Nephron progenitor cell (in vitro differentiated cells): ENCODE measurements around the gene EDN1.

Experiments
- DNase-seq: peaks from one replicate; pipeline ENCODE4 v3.0.0; 2021
- H3K27ac Mint-ChIP-seq: 2 replicates; pipeline ENCODE4 v1.8.0; 2021; ENCODE audit warnings: mild to moderate bottlenecking, moderate library complexity, mixed read lengths
- H3K27me3 Mint-ChIP-seq: 2 replicates; pipeline ENCODE4 v1.8.0; 2021; ENCODE audit warnings: mild to moderate bottlenecking, low read depth, mixed read lengths; ENCODE audit not compliant: poor library complexity
- H3K36me3 Mint-ChIP-seq: 2 replicates; pipeline ENCODE4 v1.8.0; 2021; ENCODE audit warnings: low read depth, mixed read lengths
- H3K4me1 Mint-ChIP-seq: 2 replicates; pipeline ENCODE4 v1.8.0; 2021; ENCODE audit warnings: mixed read lengths
- H3K4me3 Mint-ChIP-seq: 2 replicates; pipeline ENCODE4 v1.8.0; 2021; ENCODE audit warnings: mild to moderate bottlenecking, moderate library complexity, mixed read lengths
- H3K9me3 Mint-ChIP-seq: 2 replicates; pipeline ENCODE4 v1.8.0; 2021; ENCODE audit warnings: mild to moderate bottlenecking, moderate library complexity, mixed read lengths
- CTCF ChIP-seq: fragments of 200-600 bp; sonication (generic); IDR thresholded peaks from 2 replicates; pipeline ENCODE4 v1.5.0; 2021; ENCODE audit warnings: antibody characterized with exemption

EDN1 gene

GRCh38 chr6:12289933-12290820 lies at the start of gene EDN1:
EDN1 (plus strand) TSS chr6:12290361; CDS start chr6:12290630, 269 bp downstream.
- peak; percentile 81 for DNase-seq
- TF ChIP-seq CTCF: peak; percentile 37
- H3K4me1 Mint-ChIP-seq: peaks cover 34% of the 10 kb centered on the region
- peaks cover 48% of the 10 kb centered on the region for H3K27me3 Mint-ChIP-seq
- H3K27ac Mint-ChIP-seq: no peak within 1 kb of the TSS
- H3K9me3 Mint-ChIP-seq: no peaks in the 10 kb centered on the region
- no peaks in the 10 kb centered on the region for H3K36me3 Mint-ChIP-seq
- H3K4me3 Mint-ChIP-seq: peak within 1 kb of the TSS; percentile 89

GRCh38 chr6:12241493-12242175 lies 48.5 kb upstream of the EDN1 start:
- H3K9me3 Mint-ChIP-seq: no peaks in the 10 kb centered on the region
- H3K27ac Mint-ChIP-seq: no peak overlapping the region
- H3K4me1 Mint-ChIP-seq: peaks cover 10% of the 10 kb centered on the region
- no peaks in the 10 kb centered on the region for H3K36me3 Mint-ChIP-seq
- peaks cover 2% of the 10 kb centered on the region for H3K27me3 Mint-ChIP-seq
- TF ChIP-seq CTCF: no peak
- DNase-seq: no peak
- H3K4me3 Mint-ChIP-seq: no peak overlapping the region

- no peaks in the 10 kb centered on the region for H3K9me3 Mint-ChIP-seq
- no peak for DNase-seq
- peaks cover 10% of the 10 kb centered on the region for H3K4me1 Mint-ChIP-seq
- peaks cover 2% of the 10 kb centered on the region for H3K27me3 Mint-ChIP-seq
- no peaks in the 10 kb centered on the region for H3K36me3 Mint-ChIP-seq
- H3K27ac Mint-ChIP-seq: no peak overlapping the region
- H3K4me3 Mint-ChIP-seq: no peak overlapping the region
- no peak for TF ChIP-seq CTCF
Observed at GRCh38 chr6:12243169-12243568, 47.0 kb upstream of the EDN1 start.

- TF ChIP-seq CTCF: no peak
- H3K36me3 Mint-ChIP-seq: no peaks in the 10 kb centered on the region
- H3K27ac Mint-ChIP-seq: peak overlapping the region; percentile 55
Observed at GRCh38 chr6:12245360-12245759, 44.8 kb upstream of the EDN1 start.

GRCh38 chr6:12245763-12246718 lies 44.1 kb upstream of the EDN1 start:
- peak overlapping the region; percentile 55 for H3K27ac Mint-ChIP-seq
- no peak overlapping the region for H3K4me3 Mint-ChIP-seq
- DNase-seq: no peak
- H3K27me3 Mint-ChIP-seq: peaks cover 9% of the 10 kb centered on the region
- TF ChIP-seq CTCF: no peak
- H3K4me1 Mint-ChIP-seq: peaks cover 10% of the 10 kb centered on the region
- no peaks in the 10 kb centered on the region for H3K36me3 Mint-ChIP-seq
- no peaks in the 10 kb centered on the region for H3K9me3 Mint-ChIP-seq

More at GRCh38 chr6:12245360-12245759, 44.8 kb upstream of the EDN1 start:
- Mint-ChIP-seq H3K4me1 (peaks cover 10% of the 10 kb centered on the region), H3K9me3 (no peaks in the 10 kb centered on the region), H3K27me3 (peaks cover 9% of the 10 kb centered on the region), H3K4me3 (no peak overlapping the region)
- no peak for DNase-seq
